Erythroblast (primary cell): ENCODE measurements around the gene PRPF38A.
A peak's percentile ranks its signal among the peaks of the same experiment; 100 is the strongest.

Source experiments
- DNase-seq, 2 experiments: peaks; one replicate each; lab custom pipeline; 2025; lab: John Stamatoyannopoulos, UW
- GATA1 ChIP-seq: IDR thresholded peaks from 2 replicates; pipeline ENCODE4 v1.6.1; 2011; ENCODE audit warnings: low read depth, mild to moderate bottlenecking, control low read depth, low read length, moderate library complexity
- POLR2A ChIP-seq: IDR thresholded peaks from 2 replicates; pipeline ENCODE4 v1.6.1; 2011; ENCODE audit warnings: mild to moderate bottlenecking, low read length

Gene PRPF38A

DNA sequence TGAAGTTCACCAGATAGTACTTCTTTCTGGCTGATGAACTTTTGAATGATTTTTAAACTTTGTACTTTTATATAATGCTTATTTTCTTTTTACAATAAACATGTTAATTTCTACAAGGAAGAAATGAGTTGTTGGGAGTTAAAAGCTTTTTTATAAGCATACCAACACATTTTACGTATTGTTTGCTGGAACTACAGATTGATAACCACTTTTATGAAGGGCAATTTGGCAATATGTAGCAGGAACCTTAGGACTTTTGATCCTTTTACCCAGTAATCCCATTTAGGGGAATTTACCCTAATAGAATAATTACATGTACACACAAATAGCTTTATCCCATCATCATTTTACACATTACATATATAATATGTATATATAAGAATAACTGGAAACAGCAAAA is 16.3 kb downstream of the PRPF38A start:
- no peak for TF ChIP-seq POLR2A
- no peak for TF ChIP-seq GATA1
- no peak for DNase-seq

DNA sequence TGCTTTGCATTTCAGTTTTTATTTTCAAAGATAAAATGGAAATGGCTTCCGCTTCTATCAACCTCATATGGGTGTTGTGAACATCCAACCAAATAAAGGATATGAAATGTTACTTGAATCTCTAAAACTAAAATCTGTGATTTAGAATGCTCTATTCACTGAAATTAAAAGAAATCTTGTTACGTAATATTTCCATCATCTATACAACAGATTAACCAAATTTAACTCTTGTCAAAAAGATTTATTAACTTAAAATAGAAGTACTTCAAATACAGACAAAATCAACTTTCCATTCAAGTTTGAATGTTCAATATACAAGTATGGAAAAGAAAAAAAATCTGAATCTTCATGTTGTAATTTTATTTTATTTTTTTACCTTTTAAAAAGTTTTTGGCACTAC is 18.7 kb downstream of the PRPF38A start:
- DNase-seq, result no peak
- TF ChIP-seq GATA1, result no peak

DNA sequence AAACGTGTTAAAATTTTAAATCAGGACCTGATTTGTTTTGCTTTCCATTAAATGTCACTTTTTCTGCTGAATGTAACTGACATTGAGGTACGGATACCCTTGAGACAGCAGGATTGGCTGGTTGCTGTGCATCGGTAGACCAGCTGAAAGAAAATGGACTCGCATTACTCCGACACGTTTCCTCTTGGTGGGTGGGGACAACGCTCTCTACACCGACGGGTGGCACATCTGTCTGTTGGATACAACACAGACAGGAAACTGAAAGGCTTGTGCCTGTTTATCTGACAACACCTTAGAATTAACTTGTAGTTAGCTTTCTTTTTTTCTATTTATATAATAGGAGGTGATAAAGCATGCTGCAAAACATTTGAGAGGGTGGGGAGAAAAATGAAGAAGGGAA is 19.4 kb downstream of the PRPF38A start:
- peak; percentile 11 to 14 for DNase-seq
- TF ChIP-seq POLR2A (no peak), GATA1 (no peak)

DNA sequence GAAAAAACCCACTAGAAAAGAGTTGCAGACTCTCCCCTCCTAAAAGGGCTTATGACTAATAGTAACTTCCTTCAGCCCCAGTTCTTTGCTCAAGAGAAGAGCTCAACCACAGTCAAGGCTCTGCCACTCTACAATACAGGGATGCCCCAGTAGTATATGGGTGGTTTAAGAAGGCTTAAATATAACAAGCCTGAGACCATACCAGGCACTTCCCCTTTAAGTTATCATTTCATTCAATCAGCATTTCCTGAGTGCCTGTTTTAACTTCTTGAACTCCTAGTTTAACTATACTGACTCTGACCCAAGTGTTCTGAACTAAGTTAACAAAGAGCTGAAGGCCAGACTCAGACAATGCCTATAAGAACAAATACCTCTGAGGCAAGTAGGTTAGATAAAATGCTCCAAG is 19.8 kb downstream of the PRPF38A start:
- DNase-seq, result no peak
- TF ChIP-seq GATA1 (no peak), POLR2A (no peak)

DNA sequence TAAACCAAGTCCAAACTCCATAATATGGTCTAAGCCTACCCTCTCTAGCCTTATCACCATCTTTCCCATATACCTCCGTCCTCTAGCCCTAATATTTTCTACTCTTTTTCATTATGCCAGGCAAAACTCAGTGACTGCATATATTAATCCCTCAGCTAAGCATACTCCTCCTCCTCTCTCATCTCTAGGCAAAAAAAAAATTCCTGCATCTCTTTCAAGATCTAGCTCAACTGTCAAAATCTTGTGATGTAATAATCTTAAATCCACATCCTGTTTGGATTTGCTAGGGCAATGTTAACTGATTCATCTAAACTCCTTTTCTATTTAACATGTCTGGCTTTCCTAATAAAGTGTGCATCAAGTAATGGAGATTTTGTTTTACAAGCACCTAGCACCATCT is 20.4 kb downstream of the PRPF38A start:
- DNase-seq, result no peak
- no peak for TF ChIP-seq GATA1
- TF ChIP-seq POLR2A, result no peak

DNA sequence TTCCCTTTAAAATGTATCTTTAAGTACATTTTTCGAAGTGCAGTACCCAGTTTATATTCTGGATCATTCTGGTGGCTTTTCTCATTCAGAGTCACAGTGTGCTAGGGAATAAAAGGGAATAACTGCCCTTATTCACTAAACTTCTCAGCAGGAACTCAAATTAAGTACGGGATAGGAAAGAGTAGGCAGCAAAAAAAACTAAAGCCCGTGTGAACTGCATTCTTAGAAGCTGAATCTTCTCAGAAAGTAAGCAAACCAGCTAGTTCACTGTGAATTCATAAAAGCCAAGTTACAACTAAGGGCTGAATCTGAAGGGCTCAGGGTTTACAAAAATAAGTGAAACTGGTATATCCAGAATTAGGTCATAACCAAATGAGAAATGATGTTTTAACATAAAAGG is 22.0 kb downstream of the PRPF38A start:
- DNase-seq, result no peak
- TF ChIP-seq POLR2A (no peak), GATA1 (no peak)

DNA sequence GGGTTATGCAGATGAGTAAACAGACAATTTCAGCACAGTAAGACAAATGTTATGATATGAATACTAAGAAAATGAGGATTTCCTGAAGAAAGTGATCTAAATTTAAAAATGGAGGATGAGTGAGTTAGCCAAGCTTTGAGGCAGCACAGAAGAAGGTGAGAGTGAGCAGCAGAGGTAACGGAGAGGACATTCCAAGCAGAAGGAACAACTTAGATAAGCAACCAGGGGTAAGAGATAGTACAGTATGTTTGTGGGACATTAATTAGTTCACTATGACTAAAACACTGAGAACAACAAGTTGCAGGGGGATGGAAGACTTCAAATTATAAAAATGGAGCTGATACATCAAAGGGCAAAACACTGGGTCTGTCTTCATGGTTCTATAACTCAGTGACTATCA is 22.8 kb downstream of the PRPF38A start:
- DNase-seq, result no peak
- no peak for TF ChIP-seq POLR2A
- no peak for TF ChIP-seq GATA1

DNA sequence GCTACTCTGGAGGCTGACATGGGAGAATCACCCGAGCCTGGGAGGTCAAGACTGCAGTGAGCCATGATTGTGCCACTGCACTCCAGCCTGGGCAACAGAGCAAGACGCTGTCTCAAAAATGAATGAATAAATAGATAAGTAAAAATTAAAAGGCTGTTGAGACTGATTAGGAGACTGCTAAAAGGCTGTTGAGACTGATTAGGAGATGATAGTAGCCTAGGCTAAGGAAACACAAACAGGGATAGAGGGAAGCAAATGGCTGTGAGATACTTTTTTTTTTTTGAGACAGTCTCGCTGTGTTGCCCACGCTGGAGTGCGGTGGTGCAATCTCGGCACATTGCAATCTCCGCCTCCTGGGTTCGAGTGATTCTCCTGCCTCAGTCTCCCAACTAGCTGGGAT is 28.4 kb downstream of the PRPF38A start:
- TF ChIP-seq POLR2A (no peak), GATA1 (no peak)
- DNase-seq, result peak; percentile 37 to 78

DNA sequence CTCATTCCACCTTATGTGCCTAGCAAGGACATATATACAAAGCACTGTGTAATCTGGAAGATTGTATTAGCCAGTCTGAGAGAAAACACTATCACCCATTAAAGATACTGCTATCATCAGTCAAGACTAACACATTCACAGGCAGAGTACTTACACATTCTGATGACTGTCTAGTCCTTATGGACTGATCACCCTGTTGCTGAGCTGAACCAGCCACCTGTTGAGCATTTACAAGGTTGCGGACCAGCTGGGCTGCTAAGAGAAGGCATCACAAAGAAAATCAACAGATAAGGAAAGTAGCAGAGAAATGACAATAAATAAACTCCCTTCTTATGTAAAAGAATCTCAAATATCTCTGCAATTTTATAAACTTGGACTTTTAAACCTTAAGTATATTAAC is 30.8 kb downstream of the PRPF38A start:
- TF ChIP-seq POLR2A, result no peak
- no peak for TF ChIP-seq GATA1
- peak in 1 of 2 experiments; percentile 4 for DNase-seq

DNA sequence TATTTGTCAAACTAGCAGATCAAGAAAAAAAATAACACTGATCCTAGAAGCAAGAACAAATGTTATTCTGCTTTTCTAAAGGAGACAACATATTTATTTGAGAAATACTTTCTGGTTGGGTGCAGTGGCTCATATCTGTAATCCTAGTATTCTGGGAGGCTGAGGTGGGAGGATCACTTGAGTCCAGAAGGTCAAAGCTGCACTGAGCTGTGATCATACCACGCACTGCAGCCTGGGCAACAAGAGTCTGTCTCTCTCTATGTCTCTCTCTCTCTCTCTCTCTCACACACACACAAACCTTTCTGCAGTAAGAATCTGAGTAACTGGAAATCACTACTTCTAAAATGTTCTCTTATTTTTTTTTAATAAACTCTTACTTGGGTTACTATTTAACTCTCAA is 31.2 kb downstream of the PRPF38A start:
- DNase-seq, result no peak
- TF ChIP-seq POLR2A (no peak), GATA1 (no peak)

DNA sequence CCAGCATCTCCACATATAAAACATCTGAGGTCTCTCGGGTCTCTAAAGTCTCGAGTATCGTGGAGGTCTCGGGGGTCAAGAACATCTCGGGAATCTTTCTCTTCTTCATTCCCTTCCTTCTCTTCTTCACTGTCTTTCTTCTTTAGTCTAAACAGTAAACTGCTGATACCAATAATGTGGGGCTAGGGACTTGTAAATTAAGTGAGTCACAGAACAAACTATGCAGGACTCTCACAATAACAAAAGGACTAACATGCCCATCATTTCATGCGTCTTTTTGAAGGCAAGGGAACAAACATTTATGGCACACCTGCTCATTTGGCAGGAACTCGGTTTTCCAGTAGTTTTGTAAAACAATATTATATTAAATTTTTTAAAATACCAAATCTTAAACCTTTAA is 32.4 kb downstream of the PRPF38A start:
- DNase-seq, result no peak
- TF ChIP-seq GATA1 (no peak), POLR2A (no peak)

DNA sequence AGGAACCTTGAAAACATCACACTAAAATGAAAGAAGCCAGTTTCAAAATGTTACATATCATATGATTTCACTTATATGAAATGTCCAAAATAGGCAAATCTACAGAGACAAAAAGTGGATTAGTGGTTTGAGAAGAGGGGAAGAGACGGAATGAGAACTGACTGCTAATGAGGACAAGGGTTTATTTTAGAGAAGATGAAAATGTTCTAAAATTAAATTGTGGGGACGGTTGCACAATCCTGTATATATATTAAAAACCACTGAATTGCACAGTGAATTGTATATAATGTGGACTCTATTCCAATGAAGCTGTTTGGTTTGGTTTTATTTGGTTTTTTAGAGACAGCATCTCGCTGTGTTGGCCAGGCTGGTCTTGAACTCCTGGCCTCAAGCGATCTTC is 35.6 kb downstream of the PRPF38A start:
- TF ChIP-seq POLR2A (no peak), GATA1 (no peak)
- DNase-seq, result no peak

DNA sequence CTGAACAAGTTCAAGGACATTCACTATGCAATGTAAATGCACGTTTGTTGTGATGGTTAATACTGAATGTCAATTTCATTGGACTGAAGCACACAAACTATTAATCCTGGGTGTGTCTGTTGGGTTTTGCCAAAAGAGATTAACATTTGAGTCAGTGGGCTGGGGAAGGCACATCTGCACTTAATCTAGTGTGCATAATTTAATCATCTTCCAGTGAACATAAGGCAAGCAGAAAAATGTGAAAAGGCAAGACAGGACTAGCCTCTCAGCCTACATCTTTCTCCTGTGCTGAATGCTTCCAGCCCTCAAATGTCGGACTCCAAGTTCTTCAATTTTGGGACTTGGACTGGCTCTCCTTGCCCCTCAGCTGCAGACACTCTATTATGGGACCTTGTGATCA is 40.1 kb downstream of the PRPF38A start:
- no peak for DNase-seq
- TF ChIP-seq GATA1 (no peak), POLR2A (no peak)

DNA sequence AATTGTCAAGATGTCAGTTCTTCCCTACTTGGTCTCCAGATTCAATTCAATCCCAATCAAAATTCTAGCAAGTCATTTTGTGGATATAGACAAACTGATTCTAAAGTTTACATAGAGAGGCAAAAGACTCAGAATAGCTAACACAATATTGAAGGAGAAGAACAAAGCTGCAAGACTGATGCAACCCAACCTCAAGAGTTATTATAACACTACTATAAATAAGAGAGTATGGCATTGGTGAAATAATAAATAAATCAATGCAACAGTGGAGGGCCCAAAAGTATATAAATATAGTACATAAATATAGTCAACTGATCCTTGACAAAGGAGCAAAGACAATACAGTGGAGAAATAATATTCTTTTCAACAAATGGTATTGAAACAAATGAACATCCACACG is 49.7 kb downstream of the PRPF38A start:
- DNase-seq, result no peak
- TF ChIP-seq POLR2A (no peak), GATA1 (no peak)

DNA sequence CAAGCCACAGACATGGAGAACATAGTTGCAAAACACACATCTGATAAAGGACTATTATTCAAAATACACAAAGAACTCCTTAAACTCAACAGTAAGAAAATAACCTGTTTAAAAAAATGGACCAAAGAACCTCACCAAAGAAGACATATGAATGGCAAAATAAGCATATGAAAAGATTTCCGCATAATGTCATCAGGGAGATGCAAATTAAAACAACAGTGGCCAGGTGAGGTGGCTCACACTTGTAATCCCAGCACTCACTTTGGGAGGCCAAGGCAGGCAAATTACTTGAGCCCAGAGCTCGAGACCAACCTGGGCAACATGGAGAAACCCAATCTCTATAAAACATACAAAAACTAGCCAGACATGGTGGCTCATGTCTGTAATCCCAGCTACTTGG is 50.4 kb downstream of the PRPF38A start:
- TF ChIP-seq GATA1, result no peak
- TF ChIP-seq POLR2A, result no peak
- DNase-seq, result no peak

DNA sequence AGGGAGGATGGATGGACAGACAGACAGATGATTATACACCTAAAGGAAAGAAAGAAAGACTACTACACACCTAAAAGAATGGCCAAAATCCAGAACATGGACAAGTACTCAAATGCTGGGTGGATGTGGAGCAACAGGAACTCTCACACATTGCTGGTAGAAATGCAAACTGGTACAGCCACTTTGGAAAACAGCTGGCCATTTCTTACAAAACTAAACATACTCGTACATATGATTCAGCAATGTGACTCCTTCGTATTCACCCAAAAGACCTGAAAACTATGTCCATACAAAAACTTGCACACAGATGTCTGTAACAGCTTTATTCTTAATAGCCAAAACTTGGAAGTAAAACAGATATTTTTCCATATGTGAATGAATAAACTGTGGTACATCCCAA is 51.3 kb downstream of the PRPF38A start:
- no peak for DNase-seq
- TF ChIP-seq GATA1 (no peak), POLR2A (no peak)
